GM12872 (cell line): ENCODE data around the gene NRK.

Source experiments
- TF ChIP-seq, protein P1 (sequence below): IDR thresholded peaks from 3 replicates; pipeline ENCODE4 v1.5.1; 2011; ENCODE audit warnings: low read depth, mild to moderate bottlenecking, low read length, moderate library complexity; ENCODE audit not compliant: insufficient read depth

The NRK gene

DNA sequence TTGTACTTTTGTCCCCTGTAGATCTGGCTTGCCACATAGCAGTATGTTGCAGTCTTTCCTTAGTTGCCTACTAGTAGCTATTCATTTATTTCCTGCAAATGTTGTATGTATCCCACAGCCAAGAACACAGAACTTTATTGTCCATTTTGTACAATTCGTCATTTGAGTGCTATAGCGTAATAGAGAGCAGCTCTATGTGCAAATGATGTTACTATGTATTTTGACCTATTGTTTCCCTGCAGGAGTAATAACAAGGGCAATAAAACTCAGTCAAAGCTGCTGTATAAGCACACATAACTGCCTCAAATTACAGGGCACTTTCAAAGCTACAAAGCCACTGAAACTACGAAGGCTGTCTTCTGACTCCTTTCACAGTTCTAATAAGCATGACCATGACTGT is 48.1 kb downstream of the NRK start:
- TF ChIP-seq, protein P1, sequence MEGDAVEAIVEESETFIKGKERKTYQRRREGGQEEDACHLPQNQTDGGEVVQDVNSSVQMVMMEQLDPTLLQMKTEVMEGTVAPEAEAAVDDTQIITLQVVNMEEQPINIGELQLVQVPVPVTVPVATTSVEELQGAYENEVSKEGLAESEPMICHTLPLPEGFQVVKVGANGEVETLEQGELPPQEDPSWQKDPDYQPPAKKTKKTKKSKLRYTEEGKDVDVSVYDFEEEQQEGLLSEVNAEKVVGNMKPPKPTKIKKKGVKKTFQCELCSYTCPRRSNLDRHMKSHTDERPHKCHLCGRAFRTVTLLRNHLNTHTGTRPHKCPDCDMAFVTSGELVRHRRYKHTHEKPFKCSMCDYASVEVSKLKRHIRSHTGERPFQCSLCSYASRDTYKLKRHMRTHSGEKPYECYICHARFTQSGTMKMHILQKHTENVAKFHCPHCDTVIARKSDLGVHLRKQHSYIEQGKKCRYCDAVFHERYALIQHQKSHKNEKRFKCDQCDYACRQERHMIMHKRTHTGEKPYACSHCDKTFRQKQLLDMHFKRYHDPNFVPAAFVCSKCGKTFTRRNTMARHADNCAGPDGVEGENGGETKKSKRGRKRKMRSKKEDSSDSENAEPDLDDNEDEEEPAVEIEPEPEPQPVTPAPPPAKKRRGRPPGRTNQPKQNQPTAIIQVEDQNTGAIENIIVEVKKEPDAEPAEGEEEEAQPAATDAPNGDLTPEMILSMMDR = no peak

DNA sequence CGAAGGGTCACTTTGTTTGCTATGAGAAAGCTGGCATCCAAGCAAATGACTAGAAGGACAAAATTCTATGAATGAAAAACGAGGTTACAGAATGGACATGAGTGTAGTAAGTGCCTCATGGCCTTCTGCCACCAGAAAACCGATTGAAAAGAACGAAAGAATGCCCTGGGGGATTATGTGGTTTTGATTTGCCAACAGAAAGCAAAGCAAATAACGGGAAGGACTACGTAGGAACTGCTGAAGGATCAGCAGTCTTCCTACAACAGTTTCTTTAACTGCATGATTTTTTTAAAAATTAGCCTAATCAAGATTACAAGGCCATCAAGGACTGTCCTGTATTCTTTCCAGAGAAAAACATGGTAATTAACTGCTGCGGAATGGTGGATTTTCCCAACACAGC is 50.6 kb downstream of the NRK start:
- TF ChIP-seq, protein P1 = no peak

DNA sequence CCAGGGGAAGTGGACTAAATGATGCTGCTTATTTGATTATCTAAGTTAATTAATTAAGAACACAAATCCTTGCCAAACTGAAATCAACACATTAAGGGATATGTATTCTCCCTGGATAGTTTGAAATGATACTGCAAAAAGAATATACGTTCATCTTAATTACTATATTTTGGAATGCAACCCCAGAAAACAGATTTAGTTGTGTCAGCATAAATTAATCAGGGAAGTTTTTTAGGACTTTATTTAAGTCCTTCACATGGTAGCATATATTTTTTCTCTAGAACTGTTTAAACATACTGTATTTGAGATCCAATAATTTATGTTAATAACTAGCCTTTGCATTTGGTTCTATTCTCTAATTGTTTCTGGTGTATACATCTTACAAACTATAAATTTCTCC is 52.5 kb downstream of the NRK start:
- TF ChIP-seq, protein P1 = no peak

DNA sequence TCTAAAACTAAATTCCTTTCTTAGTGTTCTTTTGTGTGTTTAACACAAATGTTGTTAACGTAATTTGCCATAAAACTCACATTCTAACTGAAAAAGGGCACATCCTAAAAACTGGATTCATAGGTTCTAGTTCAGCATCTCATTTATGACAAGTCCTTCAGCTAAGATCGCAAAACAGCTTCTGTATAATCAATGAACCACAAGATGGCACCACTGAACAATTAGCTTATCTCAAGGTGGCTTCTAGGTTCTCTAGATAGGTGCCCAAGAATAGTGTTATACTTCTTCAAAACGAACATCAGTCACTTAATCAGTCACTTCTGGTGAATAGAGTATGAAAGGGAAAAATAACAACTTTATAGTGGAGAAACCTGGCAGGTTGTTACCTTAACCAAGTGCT is 54.3 kb downstream of the NRK start:
- TF ChIP-seq, protein P1 = peak; percentile 42; the same call in 2 of the 3 replicates

DNA sequence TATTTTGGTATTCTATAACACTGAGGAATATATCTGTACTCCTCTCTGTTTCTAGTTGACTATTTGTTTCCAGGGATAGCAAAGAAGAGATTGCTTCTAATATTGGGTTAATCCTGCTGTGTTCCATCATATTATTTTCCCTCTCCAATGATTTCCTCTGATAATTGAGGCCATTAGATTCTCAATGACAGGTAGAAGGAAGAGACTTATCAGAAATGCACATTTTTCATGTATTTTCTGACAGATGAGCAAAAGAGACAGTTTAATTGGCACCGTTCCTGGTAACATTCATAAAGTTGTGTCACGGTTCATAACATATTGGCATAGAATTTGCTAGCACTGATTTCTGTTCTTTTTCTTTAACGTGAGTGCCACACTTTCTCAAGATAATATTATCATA is 58.2 kb downstream of the NRK start:
- TF ChIP-seq, protein P1 = no peak

DNA sequence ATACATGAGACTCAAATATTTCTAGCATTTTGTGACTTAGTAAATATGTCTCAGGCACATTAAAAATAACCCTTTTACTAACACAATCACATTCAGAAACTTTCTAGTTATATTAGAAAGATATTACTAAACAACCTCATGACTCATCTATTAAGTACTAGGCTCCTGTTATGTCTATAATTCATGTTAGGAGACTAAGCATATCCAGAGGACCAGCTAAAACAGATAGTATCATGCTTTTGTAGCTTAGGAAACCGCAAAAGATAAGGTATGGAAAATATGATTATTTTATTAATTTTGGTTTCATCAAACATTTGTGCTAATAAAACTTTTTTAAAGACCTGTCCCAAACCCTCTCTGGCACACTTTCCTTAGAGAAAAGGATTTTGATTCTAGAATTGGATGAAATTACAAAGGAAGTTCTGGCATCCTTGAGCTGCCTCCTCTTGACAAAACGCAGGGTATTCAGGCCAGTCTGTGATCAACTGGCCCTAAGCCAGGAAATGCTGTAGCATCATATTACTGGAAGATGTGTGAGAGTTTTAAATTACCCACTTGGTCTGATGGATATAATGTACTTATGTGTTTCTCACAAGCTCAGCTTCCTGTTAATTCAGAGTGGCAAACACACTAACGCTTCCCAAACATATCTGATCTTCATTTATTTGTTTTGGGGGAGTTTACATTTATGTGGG is 60.4 kb downstream of the NRK start:
- TF ChIP-seq, protein P1 = no peak

DNA sequence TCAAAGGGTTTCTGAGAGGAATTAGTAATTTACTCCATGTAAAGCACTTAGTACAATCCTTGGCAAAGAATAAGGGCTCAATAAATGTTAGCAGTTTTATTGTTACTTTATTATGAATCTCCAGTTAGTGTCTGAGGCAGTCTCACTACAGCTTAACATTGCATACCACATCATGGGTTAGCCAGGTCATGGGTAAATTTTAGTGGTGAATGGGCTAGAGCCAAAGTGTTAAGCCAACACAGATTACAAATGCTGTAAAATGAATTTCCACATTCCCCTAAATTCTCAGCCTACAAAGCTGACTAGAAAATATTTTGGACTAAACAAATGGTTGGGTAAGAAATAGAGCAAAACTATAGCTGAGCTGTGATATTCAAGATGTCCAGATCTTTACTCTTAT is 72.4 kb downstream of the NRK start:
- TF ChIP-seq, protein P1 = no peak

DNA sequence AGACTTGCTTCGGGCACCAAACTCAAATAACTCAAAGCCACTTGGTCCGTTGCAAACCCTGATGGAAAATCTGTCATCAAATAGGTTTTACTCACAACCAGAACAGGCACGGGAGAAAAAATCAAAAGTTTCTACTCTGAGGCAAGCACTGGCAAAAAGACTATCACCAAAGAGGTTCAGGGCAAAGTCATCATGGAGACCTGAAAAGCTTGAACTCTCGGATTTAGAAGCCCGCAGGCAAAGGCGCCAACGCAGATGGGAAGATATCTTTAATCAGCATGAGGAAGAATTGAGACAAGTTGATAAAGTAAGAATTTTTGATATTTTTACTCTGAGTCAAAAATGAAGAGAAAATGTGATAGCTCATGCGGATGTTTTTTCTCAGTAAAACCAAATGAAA is 87.2 kb downstream of the NRK start:
- TF ChIP-seq, protein P1 = no peak
